ENCODE measurements around the gene CD209.

- TF ChIP-seq CTCF (conservative IDR thresholded peaks at IDR 0.05 in 1 of 2, IDR thresholded peaks at IDR 0.05 in 1 of 2; ENCODE audit: low read depth in 1 of 2, low read length in 2 of 2) (no peak), EZH2 (IDR thresholded peaks at IDR 0.05; ENCODE audit: low read length, missing control alignments) (no peak)
Measured at GRCh38 chr19:7773841-7774240, 26.5 kb upstream of the CD209 start.

Data from fibroblast of lung (primary cell).